NK-92 (cell line): Measurements from ENCODE around the gene HERC2.
"Not testable (repeated sequence)": the region's sequence is repeated elsewhere in the genome, so short reads cannot be mapped to it uniquely, and the experiment has no call there.

Source experiments
- DNase-seq: peaks from one replicate; lab custom pipeline; 2025; ENCODE audit not compliant: unreplicated experiment; lab: John Stamatoyannopoulos, UW

HERC2 gene

DNA sequence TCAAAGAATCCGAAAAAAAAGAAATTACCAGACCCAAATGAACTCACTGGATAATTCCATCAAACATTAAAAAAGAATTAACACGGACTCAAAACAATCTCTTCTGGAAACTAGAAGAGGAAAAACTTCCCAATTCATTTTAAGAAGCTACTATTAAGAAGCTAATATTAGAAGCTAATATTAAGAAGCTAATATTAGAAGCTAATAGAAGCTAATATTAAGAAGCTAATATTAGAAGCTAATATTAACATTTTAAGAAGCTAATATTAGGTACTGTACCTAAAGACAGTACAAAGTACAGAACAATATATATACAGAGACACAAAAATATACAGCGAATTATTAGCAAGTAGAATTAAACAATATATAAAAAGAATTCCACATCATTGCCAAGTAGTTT, 35.9 kb downstream of the HERC2 start:
- DNase-seq: no peak

DNA sequence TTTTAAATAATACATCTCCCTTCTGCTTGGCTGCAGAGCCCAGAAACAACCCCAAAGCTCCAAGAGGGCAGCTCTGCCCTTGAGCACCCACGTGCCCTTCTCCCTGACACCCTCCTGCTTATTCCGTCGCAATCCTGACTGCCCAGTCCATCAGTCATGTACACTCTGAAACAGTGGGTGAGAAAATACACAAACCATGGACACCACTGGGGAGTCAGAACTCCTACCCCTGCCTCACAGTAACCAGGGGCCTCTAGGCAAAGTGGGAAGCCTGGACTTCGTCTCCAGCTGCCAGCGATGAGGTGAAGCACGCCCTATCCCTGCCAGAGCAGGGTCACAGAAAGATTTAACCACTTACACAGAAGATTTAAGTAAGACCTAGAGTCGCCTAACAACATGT, 40.1 kb downstream of the HERC2 start:
- no peak for DNase-seq

DNA sequence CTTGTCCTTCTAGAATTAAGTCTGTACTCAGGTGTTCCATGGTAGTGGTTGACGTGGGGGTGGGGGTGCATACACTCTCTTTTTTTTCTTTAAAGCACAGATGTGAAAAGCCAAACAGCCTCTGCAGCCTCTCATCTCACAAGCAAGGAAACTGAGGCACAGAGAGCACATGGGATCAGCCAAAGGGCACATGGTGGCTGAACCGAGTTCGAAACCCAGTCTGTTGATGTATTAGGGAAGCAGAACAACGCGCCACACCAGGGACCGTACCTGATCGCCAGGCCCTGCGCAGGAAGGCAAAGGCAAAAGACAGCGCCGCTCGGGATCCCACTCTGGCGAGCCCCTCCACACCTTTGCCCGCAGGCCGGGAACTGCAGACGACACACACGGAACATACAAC, 47.3 kb downstream of the HERC2 start:
- no peak for DNase-seq

DNA sequence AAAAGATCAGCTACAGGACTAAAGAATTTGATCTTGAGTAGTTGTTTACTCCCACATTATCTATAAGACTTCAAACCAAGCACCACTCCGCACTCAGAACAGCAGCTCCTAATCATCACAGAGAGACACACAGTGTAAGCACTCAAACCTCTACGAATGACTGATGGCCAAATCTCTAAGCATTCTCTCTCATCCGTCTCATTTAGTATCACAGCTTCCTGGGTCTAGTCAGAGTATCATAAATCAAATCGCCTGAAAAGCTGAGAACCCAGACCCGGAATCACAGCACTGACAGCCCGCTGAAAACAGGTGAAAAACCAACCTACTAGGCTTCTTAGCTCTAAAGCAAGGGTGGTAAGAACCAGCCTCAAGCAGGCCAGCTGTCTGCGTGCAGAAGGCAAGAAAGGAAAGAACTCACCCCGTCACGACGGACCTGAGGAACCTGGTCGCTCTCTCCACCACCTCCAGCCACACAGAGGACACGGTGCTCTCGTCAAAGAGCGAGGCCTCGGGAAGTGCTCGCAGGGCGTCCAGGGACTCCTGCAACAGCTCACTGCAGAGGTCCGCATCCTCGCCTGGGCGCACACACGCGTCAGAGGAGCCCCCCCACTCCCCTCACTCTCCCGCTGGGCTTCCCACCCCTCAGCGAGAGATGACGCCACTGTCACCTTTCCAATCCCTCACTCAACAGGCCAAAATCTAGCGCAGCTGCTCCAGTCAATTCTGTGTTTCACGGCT, 47.9 kb downstream of the HERC2 start:
- no peak for DNase-seq

DNA sequence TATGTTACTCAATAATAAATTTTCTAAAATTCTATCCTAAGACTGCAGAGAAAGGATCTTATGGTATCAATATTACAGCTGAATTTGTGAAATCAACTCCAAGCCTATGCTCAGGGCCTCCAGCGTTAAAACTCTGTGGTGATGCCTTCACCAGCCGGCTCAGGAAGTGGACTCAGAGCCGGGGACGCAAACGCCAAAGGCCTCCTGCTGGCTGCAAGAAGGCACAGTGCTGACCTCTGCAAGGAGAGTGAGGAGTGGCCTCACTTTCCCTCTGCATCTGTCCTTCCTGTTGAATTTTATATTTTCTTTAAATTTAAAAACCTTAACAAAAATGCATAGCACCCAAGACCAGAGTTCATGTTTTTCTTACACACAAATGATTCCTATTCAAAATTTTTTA, 48.5 kb downstream of the HERC2 start:
- DNase-seq: no peak

DNA sequence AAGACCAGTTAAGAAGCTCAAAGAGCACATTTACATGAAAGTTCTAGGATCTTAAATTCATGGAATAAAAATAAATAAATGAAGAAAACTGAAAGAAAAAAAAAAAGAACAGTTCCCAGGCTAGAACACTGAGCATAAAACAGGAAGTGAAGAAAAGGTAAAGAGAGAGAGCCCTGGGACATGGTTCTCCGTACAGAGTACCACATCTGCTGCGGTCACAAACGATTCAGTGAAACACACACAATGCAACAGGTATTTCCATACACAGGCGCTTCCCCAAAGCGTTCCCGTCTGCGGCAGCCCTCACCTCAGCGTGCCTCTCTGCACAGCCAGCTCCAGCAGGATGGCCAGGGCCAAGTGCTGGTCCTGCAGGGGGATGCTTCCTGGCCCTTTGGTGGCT, 49.4 kb downstream of the HERC2 start:
- DNase-seq: no peak

DNA sequence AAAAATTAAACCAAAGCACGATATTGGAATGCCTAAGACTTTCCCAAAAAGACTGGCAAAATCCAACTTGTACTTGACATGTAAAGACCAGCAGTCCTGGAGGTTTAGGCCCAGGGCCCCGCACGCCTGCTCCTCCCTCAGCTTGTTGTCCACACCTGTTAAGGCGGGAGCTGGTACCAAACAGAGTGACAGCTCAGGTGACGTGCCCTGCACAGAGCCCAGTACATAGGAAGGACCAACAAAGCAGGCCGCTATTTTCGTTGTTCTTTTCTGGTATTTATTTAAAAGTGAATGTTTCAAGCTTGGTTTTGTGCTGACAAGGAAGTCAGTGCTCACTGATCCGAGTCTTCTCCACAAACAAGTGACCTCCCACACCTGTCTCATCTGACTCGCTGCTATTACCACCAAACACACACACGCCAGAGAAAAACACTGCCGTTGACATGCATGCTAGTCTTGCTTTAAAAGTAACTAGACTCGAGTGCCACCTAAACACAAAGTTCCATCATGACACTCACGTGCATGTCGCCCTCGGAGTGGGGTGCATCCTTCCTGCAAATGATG, 50.2 kb downstream of the HERC2 start:
- no peak for DNase-seq

DNA sequence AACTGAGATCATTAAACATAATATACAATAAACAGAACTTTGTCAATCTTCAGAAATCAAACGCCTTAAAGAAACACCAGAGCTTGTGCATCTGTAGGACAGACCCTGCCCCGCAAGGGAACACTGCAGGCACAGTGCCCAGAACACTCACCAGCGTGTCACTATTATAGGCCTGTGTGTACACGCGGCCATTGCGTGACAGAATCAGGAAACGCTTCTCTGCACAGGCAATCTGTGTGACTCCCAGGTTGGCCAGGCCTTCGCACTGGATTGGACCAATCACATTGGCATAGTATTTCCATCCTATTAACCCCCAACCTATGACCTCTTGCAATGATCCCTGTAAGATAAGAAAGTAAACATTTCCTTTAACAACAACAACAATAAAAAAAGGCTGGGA, 52.9 kb downstream of the HERC2 start:
- no peak for DNase-seq

DNA sequence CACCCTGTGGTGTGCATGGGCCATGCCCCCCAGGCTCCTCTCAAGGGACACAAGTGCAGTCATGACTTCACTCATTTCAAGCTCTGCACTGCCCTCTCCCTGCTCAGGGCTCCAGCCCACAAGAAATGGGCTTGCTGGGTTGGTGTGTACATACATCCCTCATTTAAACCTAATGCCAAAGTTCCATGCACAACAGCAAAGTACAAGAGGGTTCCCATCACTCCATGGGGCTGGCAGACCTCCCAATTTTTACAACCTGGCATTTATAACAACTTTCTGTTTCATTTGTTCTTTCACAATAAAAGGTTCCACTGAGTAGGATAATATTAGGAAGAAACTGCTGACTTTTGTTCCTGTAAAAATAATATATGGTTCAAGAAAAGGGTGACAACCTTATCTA, 54.3 kb downstream of the HERC2 start:
- no peak for DNase-seq

DNA sequence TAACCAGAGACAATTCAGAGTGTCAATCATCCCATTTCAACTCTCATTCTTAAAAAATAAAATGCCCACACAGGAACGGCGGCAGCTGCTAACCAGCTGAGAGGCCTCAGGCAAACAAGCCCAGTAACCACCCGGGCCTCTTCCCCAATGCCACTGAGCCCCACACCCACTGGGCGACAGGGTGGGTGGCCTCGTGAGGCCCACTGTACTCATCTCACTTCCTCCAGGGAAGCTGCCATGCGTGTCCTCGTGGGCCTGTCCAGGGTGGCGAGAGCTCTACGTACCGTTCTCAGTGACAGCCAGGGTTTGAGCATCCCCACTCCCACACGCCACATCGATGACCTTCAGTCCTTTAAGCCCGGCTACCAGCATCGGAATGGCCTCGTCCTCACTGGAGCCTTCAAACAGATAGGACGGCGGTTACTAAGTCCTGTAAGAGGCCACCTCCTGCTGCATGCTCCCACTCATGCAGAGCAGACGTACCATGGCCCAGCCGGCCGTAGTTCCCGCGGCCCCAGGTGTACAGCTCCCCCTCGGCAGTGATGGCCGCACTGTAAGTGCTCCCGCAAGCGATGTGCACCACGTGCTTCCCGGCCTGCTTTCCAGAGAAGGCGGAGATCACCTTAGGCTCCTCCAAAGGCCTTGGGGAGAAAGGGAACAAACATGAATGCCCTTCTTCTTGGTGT, 56.5 kb downstream of the HERC2 start:
- DNase-seq: no peak

DNA sequence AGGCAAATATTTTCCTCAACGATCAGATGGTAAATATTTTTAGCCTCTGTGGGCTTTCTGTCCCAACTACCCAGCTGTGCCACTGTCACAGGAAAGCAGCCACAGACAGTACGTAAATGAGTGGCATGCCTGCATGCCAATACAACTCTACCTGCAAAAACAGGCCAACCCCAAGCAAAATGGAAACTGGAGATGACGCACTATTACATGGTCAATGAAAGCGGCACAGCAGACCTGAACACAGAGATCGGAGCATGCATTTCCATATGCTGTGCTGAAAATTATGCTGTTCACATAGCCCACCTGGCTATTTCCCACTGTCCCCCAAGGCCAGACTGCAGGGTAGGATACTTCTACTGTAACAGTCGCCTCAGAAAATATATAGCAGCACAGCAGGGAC, 57.8 kb downstream of the HERC2 start:
- DNase-seq: no peak

DNA sequence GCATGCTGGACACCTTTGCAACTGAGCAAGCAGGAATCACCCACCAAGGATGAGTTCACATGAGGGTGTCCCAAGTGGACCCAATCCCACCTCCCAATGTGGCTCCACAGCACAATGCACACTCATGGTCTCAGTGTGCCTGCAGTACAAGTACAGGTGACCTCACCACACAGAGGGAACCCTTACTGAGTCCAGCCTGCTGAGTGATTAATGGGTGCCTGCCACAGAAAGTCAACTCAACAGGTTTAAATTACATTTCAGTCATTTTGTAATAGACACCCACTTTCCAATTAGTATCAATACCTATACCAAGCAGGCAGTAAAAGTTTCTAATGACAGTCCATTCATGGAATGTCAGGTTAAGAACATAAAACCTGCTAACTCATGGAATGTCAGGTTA, 59.5 kb downstream of the HERC2 start:
- no peak for DNase-seq

DNA sequence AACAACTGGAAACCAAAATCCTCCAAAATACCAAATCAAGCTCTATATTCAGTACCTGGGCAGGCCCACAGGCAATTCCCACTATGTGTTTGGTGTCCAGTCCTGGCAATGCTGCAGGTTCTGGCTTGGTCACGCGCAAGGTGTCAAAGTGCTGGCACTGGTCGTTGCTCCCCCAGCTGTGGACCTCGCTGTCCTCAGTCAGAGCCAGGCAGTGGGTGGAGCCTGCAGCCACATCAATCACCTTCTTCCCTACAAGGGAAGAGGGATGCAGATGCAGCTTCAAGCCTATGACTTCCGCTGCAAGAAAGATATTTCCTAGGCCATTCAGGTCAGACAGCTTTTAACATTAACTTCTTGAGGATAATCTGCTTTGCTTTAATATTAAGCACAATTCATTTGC, 61.3 kb downstream of the HERC2 start:
- no peak for DNase-seq

DNA sequence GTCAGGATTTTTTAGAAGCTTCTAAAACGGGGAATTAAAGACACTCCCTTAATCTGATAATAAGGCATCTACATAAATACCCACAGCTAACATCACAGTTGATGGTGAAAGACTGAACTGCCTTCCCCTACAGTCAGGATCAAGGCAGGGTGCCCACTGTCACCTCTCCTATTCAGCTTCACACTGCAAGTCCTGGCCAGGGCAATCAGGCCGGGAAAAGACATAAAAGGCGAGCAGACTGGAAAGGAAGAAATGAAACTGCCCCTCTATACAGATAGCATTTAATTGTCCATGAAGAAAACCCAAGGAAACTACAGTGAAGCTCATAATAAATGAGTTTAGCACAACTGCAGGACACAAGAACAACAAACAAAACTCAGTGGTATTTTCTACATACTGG, 61.7 kb downstream of the HERC2 start:
- no peak for DNase-seq

DNA sequence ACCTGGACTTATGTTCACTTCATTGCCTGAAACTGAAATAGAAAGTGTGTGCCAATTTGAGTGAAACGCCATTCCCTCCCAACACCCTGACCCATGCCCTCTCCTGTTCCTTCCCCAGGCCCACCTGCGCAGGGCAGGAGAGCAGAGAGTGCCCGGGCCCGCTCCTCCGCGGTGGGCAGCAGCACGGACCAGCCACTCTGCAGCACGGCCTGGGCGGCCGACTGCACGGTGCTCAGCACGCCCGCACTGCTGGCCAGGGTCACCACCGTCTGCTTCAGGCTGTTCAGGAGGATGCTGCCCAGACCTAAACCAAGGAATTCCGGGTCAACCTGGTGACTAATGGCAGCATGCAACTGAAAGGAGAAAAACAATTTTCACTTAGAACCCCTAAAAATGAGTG, 66.0 kb downstream of the HERC2 start:
- no peak for DNase-seq

DNA sequence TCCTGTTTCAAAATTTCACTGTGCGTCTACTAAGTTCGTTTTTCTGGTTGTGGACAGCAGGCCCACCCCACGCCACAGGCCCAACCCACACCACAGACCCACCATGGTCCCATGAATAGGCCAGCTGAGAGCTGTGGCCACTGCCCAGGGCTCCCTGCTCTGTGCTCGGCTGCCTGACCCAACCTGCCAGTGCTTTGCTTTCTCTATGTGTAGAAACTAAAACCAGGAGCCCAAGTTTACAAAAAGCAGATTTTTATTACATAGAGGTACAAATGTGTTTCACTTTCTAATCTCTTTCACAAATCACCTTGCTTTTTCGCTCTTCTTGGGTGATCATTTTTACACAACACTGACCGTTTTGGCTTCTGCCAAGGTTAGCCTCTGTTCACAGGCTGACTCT, 69.1 kb downstream of the HERC2 start:
- DNase-seq: no peak

DNA sequence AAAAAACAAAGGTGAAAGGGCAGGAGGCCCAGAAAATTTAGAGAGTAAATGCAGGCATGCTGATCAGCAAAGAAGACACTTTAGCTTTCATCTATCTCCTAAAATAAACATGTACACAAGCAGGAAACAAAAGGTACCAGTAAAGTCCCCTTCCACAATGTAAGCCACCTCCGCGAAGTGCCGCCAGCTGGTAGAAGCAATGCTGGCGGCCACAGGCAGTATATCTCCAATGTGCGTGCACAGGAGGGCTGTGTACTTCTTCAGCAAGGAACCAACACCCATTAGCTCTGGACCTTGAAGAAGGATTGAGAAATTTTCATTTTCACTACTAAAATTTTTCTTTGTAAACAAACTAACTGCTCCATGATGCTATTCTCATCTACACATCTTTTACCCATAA, 75.4 kb downstream of the HERC2 start:
- no peak for DNase-seq

DNA sequence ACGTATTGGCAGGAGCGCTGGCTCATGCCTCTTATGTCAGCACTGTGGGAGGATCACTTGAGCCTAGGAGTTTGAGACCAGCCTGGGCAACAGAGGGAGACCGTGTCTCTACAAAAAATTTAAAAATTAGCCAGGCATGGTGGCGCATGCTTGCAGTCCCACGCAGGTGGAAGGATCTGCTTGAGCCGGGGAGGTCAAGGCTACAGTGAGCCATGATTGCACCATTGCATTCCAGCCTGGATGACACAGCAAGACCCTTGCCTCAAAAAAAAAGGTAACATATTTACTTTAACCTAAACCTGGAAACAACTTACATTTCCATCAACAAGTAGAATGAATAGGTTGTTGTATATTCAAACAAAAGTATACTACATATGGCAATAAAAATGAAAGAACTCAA, 78.1 kb downstream of the HERC2 start:
- DNase-seq: no peak

DNA sequence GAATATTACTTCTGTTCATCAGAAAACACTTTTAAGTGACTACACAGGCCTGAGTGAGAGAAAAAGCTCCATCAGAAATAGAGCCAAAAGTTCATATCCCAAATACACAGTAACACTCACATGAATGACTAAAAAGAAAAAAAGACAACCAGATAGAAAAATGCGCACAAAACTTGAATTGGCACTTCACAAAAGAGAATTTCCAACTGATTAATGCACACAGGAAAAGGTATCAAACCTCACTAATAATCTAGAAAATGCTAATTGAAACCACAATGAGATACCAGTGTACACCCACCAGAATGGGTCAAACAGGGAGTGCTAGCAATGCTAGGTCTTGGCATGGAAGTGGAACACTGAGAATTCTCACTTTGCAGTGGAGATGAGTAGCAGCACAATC, 78.6 kb downstream of the HERC2 start:
- no peak for DNase-seq

DNA sequence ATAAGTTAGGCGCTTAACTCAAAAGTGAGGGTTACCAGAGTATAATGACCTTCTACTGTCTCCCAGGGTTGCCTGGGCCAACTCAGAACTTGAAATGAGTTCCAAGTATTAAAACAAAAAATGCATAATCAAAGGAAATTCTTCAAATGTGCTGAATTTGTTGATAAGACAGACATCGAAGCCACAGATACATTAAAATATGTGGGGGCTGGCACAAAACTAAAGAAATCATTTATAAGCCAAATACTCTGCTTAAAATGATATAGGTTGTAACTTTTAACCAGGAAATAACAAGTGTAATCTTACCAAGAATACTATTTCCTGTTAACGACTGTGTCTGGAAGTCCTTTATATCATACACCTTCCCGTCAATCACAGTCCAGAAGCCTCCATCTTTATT, 83.7 kb downstream of the HERC2 start:
- not testable (repeated sequence) for DNase-seq

DNA sequence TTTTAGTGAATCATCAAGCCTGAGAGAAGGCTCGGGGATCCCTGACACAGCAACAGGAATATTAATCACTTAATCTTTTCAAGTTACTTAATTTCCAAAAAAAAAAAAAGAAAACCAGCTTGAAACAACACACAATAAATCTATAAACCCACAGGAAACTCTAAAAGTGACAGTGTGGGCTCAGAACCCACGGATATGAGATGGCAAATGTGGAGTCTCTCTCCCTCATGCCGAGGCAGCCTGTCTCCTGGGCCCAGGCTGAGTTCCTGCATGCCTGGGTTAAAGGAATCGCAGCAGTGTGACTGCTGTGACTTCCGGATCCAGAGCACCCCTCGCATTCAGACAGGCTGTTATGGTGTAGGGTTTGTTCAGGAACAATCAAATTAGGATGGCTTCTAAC, 90.2 kb downstream of the HERC2 start:
- DNase-seq: not testable (repeated sequence)

DNA sequence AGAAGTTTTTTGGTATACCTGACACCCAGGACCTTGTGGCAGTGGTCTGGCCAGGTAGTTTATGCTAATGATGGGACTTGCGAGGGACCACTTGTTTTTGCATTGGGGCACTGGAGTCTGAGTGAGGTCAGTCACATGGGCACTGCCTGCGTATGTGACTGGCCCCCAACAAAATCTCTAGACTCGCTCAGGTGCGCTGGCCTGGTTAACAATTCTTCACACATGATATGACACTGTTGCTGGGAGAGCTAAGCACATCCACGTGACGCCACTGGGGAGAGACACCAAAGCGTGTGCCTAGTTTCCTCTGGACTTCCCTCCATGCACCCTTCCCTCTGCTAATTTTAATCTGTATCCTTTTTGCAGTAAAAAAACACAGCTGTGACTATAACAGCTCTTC, 90.6 kb downstream of the HERC2 start:
- not testable (repeated sequence) for DNase-seq
